Cardiac septum (tissue), 1 donor: ENCODE data around the gene S100A1. TPM values are rescaled to one million over a fixed set of nuclear protein-coding genes. Genes with fewer than 3 reads are reported as not detected.
"Not testable (repeated sequence)": the region's sequence is repeated elsewhere in the genome, so short reads cannot be mapped to it uniquely, and the experiment has no call there.

Experiments used
- DNase-seq: peaks from one replicate; pipeline ENCODE4 v3.0.0-alpha.2; 2020; ENCODE audit warnings: low spot score
- intact Hi-C: fragments of 100-400 bp; cut with DNase I; formaldehyde crosslinking; loops from one replicate; pipeline ENCODE4 v1.14.0; 2022
- long read RNA-seq: library from polyadenylated mRNA; unstranded; transcript quantifications from one replicate; pipeline ENCODE4 v2.0.0, GENCODE V29; 2021
- total RNA-seq: library from RNA; stranded (reverse); fragmentation: NEBNext Ultra II Directional; extraction: Animal tissue kit (Norgen Biotek cat#: 25700); gene quantifications from one replicate; pipeline ENCODE4 v1.2.1, GENCODE V29; 2021
- donor health status: DM: no; HTN: no; CAD: no.

Gene S100A1
- 1,915 TPM for total RNA-seq
- long read RNA-seq, transcript S100A1-201 (3 exons, 594 nt), result major isoform, 60 of 113 reads
- long read RNA-seq, transcript S100A1-202 (3 exons, 522 nt), result minor isoform, 21 of 113 reads
- long read RNA-seq, partial matches to known transcripts, result 28 of 113 reads
- long read RNA-seq, other reads (novel, unspliced or antisense), result 0 of 113 reads

DNA sequence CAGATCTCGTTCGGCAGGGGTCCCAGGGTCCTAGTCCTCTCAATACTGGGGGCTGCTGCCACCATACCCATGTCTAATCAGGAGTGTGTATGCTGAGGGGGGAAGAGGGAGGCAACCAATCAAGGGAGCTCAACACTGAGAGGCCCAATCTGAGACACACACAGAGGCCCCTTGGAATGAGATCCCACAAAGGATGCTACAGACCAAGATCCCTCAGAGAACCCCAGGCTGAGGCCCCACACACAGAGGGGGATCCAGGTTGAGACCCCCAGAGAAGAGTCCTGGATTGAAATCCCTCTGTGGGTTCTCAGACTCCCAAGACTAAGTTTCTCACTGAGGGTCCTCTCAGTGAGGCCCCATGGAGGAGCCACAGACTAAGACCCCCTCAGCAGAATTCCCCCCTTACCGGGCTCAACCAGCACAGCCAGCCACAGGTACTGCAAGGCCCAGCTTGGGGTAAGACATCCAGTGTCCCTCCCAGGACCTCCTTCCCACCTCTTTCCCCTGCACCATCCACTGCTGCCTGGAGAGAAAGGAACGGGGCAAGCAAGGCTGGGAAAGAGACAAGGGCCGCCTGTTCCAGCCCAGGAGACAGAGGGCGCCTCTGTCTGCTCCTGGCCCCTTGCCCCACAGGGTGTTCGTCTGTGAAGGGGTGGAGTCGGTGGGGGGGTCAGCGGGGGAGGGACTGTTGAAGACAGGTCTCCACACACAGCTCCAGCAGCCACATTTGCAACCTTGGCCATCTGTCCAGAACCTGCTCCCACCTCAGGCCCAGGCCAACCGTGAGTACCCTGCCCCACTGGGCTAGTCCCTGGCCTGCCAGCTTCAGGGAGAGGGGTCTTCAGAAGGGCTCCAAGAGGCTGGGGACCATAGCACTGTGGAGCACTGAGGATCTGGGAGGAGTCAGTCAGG, at the start of gene S100A1:
TSS of gene S100A1 (plus strand) at position 720 of the 912 bp plus-strand sequence. CDS start 2,088 bp downstream, outside the sequence.
- intact Hi-C loops, result loop anchor here (5.0 kb wide), 1 partner anchor 44 kb away; the partner anchor contains the start of gene ILF2
- DNase-seq, result peak; percentile 86

DNA sequence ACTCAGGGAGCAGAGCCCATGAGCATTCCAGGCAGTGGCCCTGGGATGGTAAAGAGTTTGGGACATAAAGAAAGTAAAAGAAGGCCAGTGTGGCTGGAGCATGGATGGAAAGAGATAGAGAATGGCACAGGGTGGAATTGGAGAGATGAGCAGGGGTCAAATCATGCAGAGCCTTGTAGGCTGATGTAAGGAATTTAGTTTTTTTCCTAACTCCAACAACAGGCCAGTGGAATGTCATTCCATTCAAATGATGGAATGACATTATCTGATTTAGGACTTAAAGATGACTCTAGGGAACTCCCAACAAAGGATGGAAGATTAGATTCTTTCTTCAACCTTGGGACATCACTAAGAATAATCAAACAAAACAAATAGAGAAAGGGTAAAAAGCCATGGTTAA, 49.7 kb upstream of the S100A1 start:
- intact Hi-C loops, result no loop called here
- DNase-seq, result no peak

DNA sequence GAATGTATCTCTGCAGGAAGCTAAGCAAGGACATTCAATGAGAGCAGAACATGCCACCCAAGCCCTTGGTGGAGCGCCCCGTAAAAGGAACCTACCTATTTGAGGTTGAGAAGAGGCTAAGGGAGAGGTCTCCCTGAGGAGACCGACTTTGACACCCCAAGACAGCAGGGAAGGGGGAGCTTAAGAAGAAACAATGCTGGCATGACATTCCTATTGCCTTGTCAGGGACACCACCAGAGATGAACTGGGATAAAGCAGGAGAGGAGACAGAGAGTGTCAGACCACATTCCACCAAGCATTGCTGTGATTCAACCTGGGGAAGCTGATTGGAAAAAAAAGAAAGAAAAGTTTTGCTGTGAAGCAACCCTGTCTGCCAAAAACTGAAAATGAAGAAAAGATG, 49.3 kb upstream of the S100A1 start:
- intact Hi-C loops, result no loop called here
- DNase-seq, result no peak

DNA sequence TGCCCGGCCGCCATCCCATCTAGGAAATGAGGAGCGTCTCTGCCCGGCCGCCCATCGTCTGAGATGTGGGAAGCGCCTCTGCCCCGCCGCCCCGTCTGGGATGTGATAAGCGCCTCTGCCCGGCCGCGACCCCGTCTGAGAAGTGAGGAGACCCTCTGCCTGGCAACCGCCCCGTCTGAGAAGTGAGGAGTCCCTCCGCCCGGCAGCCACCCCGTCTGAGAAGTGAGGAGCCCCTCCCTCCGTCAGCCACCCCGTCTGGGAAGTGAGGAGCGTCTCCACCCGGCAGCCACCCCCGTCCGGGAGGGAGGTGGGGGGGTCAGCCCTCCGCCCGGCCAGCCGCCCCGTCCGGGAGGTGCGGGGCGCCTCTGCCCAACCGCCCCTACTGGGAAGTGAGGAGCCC, 45.4 kb upstream of the S100A1 start:
- DNase-seq, intact Hi-C loops: not testable (repeated sequence)

DNA sequence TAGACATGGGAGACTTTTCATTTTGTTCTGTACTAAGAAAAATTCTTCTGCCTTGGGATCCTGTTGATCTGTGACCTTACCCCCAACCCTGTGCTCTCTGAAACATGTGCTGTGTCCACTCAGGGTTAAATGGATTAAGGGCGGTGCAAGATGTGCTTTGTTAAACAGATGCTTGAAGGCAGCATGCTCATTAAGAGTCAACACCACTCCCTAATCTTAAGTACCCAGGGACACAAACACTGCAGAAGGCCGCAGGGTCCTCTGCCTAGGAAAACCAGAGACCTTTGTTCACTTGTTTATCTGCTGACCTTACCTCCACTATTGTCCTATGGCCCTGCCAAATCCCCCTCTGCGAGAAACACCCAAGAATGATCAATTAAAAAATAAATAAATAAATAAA, 44.7 kb upstream of the S100A1 start:
- DNase-seq, result not testable (repeated sequence)

DNA sequence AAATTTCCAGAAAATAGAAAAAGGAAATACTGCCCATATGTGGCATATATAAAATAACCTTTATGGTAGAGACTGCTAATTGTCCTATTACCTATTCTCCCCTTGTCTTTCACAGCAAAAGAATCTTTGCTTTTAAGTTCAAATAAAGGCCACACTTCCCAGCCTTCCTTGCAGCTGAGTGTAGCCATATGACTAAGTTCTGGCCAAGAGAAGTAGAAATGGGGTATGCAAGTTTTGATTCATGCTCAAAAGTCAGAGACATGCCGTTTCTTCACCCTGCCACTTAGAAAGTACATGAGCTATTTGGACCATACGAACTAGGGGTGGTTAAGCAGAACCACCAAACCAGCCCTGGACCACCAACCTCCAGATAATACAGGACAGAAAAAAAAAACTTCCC, 44.3 kb upstream of the S100A1 start:
- no peak for DNase-seq
- intact Hi-C loops, result no loop called here

More for the DNA sequence above, 44.7 kb upstream of the S100A1 start:
- intact Hi-C loops, result not testable (repeated sequence)

DNA sequence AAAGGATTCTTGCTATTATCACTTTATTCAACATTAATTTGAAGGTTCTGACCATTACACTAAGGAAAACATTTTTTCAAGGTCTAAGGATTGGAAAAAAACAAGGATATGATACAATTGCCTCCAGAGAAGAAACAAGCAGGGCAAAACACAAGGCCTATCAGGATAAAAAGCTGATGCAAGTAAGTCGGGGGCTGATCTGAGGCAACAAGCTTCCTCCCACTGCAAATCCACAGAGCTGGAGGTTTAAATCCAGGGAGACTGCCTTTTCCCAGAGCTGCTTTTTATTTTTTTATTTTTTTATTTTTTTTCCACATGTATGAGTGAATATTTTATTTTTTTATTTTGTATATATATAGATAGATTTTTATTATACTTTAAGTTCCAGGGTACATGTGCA, 43.2 kb upstream of the S100A1 start:
- intact Hi-C loops, result no loop called here
- no peak for DNase-seq

DNA sequence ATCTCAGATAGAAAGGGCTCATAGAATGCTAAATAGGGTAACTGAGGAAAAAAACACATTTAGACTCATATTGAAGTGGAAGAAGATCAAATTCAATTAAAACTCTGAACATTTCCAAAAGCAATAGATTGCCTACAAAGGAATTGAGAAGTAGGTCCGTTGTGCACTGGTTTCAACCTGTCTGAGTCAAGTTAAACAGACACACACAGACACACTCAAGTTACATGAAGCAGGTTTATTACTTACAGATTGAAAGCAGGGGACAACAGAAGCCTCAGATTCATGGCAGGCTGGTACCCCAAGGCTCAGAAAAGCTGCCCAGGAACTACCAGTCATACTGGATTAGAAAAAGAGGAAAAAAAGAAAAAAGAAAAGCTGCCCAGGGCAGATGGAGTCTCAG, 41.9 kb upstream of the S100A1 start:
- intact Hi-C loops, result no loop called here
- no peak for DNase-seq

DNA sequence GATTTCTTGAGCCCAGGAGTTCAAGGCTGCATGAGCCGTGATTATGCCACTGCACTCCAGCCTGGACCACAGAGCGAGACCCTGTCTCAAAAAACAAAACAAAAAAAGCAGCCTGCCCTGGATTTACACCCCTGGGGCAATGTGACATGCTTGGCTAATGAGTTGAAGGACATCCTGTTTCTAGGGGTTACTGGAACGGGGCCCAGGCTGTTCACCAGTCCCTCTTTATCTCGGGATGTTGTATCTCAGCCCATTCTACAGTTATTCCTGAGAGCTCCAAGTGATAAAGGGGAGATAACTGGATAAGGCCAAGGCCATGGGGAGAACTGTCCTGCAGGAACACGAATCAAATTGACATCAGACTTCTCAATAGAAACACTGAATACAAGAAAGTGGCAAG, 40.9 kb upstream of the S100A1 start:
- no peak for DNase-seq
- intact Hi-C loops, result no loop called here

DNA sequence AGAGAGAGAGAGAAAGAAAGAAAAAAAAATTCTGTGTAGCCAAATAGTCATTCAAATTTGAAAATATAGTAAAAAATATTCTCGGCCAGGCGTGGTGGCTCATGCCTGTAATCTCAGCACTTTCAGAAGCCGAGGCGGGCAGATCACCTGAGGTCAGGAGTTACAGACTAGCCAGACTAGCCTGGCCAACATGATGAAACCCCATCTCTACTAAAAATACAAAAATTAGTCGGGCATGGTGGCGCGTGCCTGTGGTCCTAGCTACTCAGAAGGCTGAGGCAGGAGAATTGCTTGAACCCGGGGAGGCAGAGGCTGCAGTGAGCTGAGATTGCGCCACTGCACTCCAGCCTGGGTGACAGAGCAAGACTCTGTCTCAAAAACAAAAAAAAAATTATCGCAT, 40.2 kb upstream of the S100A1 start:
- DNase-seq, intact Hi-C loops: not testable (repeated sequence)

DNA sequence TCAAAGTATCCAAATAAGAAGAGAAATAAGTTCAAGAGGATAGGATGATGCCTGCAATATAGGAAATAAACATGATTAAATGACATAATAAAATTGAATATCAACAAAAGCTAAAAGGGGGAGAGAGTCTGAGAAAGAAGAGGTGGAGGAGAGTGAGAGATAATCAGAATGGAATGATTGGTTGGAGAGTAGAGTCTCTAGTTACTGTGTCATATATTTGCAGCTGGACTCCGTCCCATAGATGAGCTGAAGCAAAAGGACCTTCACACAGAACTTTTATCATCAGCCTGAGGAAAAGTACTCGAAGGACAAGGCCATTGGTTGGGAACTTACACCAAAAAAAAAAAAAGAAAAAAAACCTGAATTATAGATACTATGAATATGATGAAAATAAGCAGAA, 39.8 kb upstream of the S100A1 start:
- intact Hi-C loops, result no loop called here
- no peak for DNase-seq

DNA sequence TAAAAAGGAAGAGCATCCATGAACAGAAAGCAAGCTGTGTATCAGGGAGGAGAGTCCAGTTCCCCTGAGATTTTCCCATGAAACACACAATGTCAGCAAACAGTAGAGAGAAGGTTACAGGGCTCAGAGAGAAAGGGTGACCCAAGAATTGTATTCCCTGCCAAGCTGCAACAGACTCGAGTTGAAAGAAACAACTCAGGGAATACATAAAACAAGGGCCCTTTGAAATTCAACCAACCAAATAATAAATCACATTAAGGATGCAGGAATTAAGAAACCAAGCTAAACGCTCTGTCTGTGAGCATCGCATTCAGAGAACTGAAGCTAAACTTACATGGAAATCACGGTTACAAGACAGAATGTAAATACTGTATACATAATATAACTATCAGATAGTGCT, 35.5 kb upstream of the S100A1 start:
- DNase-seq, result no peak
- intact Hi-C loops, result no loop called here

DNA sequence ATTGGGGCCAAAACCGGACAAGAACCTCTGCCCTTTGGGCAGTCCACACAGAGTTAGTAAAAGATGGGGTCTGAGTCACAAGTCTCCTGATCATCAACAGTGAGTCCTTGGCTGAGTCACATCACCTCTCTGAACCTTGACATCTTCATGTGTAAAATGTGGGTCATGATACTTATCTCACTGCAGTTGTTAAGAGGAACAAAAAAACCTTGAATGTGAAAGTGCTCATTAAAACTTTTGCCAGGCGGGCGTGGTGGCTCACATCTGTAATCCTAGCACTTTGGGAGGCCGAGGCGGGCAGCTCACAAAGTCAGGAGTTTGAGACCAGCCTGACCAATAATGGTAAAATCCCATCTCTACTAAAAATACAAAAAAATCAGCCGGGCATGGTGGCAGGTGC, 31.0 kb upstream of the S100A1 start:
- intact Hi-C loops, result no loop called here
- DNase-seq, result no peak

DNA sequence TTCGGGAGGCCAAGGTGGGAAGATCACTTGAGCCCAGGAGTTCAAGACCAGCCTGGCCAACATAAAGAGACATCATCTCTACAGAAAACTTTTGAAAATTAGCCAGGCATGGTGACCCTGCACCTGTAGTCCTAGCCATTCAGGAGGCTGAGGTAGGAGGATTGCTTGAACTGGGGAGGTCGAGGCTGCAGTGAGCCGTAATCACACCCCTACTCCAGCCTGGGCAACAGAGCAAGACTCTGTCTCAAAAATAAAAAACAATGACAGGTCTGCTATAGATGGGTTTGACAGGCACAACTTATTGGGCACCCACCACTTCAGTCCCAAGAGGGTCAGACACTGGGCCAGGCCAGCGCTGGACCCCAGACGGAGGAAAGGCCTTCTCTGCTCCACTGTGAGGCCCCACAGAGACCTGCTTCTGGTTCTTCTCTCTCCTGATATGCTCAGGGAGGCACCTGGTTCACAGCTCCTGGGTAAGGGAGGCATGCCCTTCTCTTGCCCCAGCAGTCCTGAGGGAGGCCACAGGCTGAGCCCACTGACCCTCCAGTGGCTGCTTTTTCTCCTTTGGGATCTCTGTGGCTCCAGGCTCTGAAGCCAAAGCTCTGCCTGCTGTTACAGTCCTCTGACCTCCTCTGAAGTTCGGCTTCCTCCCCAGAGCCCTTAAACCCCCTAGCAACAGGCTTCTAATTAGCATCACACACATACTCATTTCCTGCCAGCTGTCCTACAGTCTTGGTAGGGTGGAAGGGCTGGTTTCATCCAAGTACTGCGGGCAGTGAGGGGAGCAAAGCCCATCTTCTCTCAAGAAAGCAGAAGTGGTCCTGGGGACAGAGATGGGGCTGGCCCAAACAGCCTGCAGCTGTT, 29.7 kb upstream of the S100A1 start:
- DNase-seq, result no peak
- intact Hi-C loops, result no loop called here

DNA sequence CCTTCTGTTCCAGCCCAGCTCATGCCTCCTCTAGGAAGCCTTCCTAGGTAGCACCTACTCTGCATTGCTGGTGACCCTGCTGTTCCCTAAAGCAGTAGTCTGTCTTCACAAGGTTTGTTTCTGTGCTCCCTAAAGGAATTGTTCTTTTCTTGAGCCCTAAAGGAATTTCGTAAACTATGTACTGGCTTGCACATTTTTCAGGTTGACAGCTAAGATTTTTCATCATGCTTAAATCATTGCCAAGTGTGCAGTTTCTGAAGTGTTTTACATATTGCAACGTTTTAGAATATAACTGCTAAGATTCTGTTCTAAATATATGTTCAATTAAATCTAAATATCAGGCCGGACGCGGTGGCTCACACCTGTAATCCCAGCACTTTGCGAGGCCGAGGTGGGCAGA, 28.4 kb upstream of the S100A1 start:
- intact Hi-C loops, result no loop called here
- no peak for DNase-seq

DNA sequence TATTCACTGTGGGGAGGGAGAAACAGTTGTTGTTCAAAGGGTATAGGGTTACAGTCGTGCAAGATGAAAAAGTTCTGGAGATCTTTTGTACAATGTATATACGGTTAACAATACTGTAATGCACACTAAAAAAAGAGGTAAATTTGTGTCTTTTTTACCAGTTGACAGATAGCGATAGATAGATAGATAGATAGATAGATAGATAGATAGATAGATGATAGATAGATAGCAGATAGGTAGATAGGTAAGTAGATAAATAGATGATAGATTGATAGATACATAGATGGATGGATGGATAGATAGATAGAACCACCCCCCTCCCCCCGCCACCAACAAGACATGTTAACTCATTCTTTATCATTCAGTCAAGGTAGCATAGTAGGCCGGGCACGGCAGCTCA, 25.5 kb upstream of the S100A1 start:
- intact Hi-C loops, result no loop called here
- DNase-seq, result no peak

DNA sequence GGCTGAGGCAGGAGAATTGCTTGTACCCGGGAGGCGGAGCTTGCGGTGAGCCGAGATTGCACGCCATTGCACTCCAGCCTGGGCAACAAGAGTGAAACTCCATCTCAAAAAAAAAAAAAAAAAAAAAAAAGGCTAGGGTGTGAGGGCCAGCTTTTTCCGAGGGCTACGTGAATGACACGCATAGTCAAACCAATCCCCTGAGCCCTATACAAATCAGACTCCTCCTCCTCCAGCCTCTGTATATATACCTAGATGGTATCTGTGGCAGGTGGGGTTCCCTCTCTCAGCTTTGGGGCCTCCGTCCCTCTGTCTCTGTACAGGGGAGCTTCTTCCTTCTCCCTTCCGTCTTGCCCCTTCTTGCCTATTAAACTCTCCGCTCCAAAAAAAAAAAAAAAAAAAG, 22.0 kb upstream of the S100A1 start:
- intact Hi-C loops, result no loop called here

DNA sequence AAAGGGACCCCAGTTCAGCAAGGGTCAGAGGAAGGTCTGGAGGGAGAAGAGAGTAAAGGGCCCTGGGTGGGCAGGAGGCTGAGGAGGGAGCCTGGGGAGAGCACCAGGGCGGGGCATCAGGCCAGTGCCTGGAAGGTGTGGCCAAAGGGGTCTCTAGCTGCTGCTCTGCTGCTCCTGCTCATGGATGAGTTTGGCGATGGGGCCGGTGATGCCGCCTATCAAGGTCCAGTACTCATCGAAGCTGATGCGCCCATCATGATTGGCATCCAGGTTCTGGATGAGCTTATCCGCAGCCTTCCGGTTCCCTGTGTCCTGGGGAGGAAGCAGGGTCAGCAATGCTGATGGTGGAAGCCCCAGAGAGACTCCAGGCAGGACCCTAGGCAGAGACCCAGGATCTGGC, 20.9 kb upstream of the S100A1 start:
- intact Hi-C loops, result no loop called here
- DNase-seq, result no peak

More for the DNA sequence above, 22.0 kb upstream of the S100A1 start:
- no peak for DNase-seq

DNA sequence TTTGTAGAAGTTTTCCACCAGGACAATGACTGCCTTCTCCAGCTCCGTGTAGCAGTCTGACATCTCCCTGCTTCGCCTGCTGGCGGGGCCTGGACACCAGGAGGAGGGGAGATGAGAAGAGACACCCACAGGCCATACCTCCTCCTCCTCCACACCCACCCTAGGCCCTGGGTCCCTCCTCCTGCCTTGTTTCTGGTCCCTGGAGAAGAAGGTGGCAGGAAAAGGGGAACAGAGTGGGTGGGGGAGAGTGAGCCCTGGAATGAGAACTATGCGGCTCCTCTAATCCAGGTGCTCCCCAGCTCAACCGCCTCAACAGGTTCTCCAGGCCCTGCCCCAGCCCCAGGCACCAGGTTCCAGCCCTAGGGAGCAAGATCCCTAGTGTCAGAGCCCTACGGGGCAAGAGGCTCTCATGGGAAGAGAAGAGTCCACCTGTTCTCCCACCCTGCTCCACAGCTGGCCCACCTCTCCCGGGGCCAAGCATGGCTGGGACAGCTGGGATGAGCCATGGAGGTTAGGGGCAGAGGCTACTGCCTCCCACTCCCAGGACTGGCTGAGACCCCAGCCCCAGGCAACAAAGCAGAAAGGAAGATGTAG, 20.0 kb upstream of the S100A1 start:
- intact Hi-C loops, result no loop called here
- DNase-seq, result no peak
